Activated T-cell treated with anti-CD3 and anti-CD28 coated beads for 24 hours (primary cell): ENCODE data around the gene RPL13A.

Experiments
- DNase-seq: peaks from one replicate; pipeline ENCODE4 v3.0.0-alpha.2; 2020; ENCODE audit warnings: low read depth

Gene RPL13A

GRCh38 chr19:49481020-49481683 lies 6.3 kb upstream of the RPL13A start:
- no peak for DNase-seq

GRCh38 chr19:49486232-49486631 lies 1.2 kb upstream of the RPL13A start:
- DNase-seq, result no peak

- no peak for DNase-seq
Measured at GRCh38 chr19:49486710-49487276, 615 bp upstream of the RPL13A start.

- no peak for DNase-seq
Measured at GRCh38 chr19:49488046-49488862, 846 bp downstream of the RPL13A start.

- DNase-seq, result no peak
Measured at GRCh38 chr19:49488863-49489537, 1.6 kb downstream of the RPL13A start.

GRCh38 chr19:49489601-49490167 lies 2.3 kb downstream of the RPL13A start:
- DNase-seq, result no peak

GRCh38 chr19:49490287-49491029 lies 3.0 kb downstream of the RPL13A start:
- no peak for DNase-seq

GRCh38 chr19:49491030-49491803 lies 3.8 kb downstream of the RPL13A start:
- no peak for DNase-seq

- no peak for DNase-seq
Measured at GRCh38 chr19:49491804-49492572, 4.6 kb downstream of the RPL13A start.

GRCh38 chr19:49492573-49493405 lies 5.4 kb downstream of the RPL13A start:
- no peak for DNase-seq

- DNase-seq, result no peak
Measured at GRCh38 chr19:49496574-49497008, 9.2 kb downstream of the RPL13A start.

GRCh38 chr19:49497047-49497788 lies 9.8 kb downstream of the RPL13A start:
- peak; percentile 71 for DNase-seq

GRCh38 chr19:49497789-49498103 lies 10.3 kb downstream of the RPL13A start:
- DNase-seq, result no peak

- DNase-seq, result no peak
Measured at GRCh38 chr19:49498475-49498874, 11.1 kb downstream of the RPL13A start.

GRCh38 chr19:49499030-49499670 lies 11.7 kb downstream of the RPL13A start:
- peak; percentile 26 for DNase-seq

- DNase-seq, result no peak
Measured at GRCh38 chr19:49502866-49503581, 15.6 kb downstream of the RPL13A start.

GRCh38 chr19:49503582-49503962 lies 16.2 kb downstream of the RPL13A start:
- DNase-seq, result no peak
